Body of pancreas (tissue), 4 donors: ENCODE measurements around the gene BMP6.

Experiments
- POLR2A ChIP-seq, 3 donors: fragments of 450-650 bp; IDR thresholded peaks; one replicate each; pipeline ENCODE4 v1.6.1; 2016; ENCODE audit warnings: antibody characterized with exemption in 3 of 3, mild to moderate bottlenecking in 2 of 3
- TF ChIP-seq, protein P1 (sequence below), 7 experiments: fragments of 450-650 bp in 4 of 7; fragments of 200-600 bp in 3 of 7; sonication (generic) in 3 of 7; IDR thresholded peaks; one replicate each; pipeline ENCODE4 v1.5.1; 2016 to 2019; ENCODE audit warnings: antibody characterized with exemption in 7 of 7

DNA sequence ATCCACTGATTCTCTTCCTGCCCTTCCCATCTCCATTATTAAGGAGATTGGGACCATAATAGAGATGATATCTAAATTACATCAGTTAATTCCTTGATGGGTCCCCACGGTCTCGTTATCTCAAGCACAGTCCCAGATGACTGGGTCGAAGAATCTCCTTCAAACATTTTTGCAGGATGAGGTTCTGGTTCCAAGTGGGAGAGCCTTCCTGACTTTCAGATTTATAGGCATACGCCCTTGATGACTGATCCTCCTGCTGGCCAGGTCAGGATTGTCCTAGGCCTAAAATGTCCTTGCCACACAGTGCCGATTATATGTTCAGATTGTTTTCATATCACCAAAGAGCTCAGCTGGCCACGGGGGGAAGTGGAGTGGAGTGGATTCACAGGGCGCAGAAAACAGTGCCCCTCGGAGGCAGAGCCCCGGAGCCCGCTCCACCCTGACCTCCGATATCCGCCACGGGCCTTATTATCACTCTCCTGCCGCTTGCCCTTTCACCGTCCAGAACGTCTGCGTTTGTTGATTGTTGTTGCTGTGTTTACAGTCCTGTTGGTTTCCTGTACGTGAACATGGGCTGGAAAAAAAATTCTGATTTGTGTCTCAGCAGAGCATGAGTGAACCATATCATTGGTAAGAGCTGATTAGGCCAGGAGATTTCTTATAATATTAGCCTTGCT lies 8.9 kb downstream of the BMP6 start:
- TF ChIP-seq, protein P1, sequence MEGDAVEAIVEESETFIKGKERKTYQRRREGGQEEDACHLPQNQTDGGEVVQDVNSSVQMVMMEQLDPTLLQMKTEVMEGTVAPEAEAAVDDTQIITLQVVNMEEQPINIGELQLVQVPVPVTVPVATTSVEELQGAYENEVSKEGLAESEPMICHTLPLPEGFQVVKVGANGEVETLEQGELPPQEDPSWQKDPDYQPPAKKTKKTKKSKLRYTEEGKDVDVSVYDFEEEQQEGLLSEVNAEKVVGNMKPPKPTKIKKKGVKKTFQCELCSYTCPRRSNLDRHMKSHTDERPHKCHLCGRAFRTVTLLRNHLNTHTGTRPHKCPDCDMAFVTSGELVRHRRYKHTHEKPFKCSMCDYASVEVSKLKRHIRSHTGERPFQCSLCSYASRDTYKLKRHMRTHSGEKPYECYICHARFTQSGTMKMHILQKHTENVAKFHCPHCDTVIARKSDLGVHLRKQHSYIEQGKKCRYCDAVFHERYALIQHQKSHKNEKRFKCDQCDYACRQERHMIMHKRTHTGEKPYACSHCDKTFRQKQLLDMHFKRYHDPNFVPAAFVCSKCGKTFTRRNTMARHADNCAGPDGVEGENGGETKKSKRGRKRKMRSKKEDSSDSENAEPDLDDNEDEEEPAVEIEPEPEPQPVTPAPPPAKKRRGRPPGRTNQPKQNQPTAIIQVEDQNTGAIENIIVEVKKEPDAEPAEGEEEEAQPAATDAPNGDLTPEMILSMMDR (IDR thresholded peaks at IDR 0.05), result no peak
- TF ChIP-seq POLR2A (IDR thresholded peaks at IDR 0.05), result no peak
